GM12872 (cell line): Measurements from ENCODE around the gene POLR2M.

Source experiments
- CTCF ChIP-seq: IDR thresholded peaks from 3 replicates; pipeline ENCODE4 v1.5.1; 2011; ENCODE audit warnings: low read depth, mild to moderate bottlenecking, low read length, moderate library complexity; ENCODE audit not compliant: insufficient read depth

The POLR2M gene

GRCh38 chr15:57730876-57731275 lies 24.4 kb downstream of the POLR2M start:
- no peak for TF ChIP-seq CTCF

- TF ChIP-seq CTCF = no peak
These were observed 25.1 kb downstream of the POLR2M start for GRCh38 chr15:57731530-57732103.

- peak; percentile 89 for TF ChIP-seq CTCF
These were observed 26.2 kb downstream of the POLR2M start for GRCh38 chr15:57732526-57733331.

- TF ChIP-seq CTCF = no peak
These were observed 28.3 kb downstream of the POLR2M start for GRCh38 chr15:57734860-57735259.

GRCh38 chr15:57735431-57735830 lies 28.9 kb downstream of the POLR2M start:
- no peak for TF ChIP-seq CTCF

GRCh38 chr15:57735891-57736290 lies 29.4 kb downstream of the POLR2M start:
- TF ChIP-seq CTCF = no peak

- no peak for TF ChIP-seq CTCF
These were observed 30.1 kb downstream of the POLR2M start for GRCh38 chr15:57736591-57736990.
